NCI-H146 treated with DMSO at 0.1 percent for 48 hours (cell line): ENCODE data around the gene GABRR2.
A peak's percentile ranks its signal among the peaks of the same experiment; 100 is the strongest.

ENCODE experiments used
- DNase-seq: peaks from one replicate; lab custom pipeline; 2025; ENCODE audit not compliant: unreplicated experiment; lab: John Stamatoyannopoulos, UW

GABRR2 gene

DNA sequence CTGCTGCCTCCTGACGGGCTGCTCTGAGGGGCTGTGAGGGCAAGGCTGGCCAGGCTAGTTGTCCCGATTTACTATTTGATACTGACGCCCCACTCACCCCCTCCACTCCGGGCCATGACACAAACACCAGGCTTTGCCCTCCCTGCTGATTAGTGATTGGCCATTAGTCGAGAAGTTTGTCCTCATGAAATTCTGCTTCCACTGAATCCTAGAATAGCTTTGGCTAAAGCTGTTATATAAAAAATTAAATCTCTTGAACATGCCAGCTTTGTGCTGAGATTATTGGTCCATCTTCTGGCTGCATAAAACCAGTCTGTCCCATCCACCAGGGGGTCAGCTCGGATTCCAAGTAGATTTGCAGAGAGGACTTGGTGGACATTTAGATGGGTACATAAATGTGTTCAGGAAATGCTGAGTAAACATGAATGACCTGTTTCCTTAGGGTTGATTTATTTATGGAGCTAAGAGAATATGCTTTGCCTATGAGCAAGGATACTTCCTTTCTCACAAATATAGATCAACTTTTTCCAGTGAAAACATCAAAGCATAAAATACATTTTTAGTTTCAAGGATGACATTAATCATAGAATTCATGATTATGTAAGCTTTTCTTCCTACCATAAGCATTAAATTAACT is at the start of gene GABRR2:
Gene GABRR2, minus strand, starts transcription at position 51 of the 637 bp plus-strand sequence. CDS start 134 bp downstream, outside the sequence.
- no peak for DNase-seq

DNA sequence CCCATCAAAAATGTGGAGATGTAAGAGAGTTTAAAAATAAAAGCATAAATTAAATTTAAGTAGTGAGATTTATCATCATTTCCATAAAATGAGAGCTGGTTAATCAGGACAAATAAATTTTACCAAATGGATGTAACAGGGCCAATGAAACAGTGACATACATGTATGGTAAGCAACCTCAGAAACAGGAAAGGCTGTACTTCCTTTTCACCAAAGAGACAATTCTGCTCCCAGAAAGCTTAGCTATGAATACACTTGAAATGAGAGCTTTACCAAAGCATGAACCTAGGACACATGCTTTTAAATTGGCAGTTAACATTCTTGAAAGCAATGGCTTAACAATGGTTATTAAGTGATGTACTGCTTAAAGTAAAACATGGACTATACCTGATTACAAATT is 49.5 kb upstream of the GABRR2 start:
- no peak for DNase-seq

DNA sequence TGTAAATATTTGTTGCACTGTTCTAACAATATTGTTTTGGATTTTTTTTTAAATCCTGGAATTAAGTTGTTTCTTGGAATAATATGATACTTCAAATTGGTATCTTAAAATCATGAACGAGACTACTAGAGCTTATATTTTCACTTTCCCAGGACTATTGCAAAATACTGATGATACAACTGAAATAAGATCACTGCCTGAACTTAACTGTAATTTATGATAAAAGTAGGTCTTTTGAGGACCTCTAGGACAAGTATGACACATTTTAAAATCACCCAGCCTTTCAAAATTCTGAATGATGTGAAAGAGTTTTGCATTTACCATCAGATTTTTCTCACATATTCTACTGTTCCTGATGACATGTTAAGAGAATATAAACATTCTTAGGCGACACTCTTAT is 46.1 kb upstream of the GABRR2 start:
- DNase-seq, result no peak

DNA sequence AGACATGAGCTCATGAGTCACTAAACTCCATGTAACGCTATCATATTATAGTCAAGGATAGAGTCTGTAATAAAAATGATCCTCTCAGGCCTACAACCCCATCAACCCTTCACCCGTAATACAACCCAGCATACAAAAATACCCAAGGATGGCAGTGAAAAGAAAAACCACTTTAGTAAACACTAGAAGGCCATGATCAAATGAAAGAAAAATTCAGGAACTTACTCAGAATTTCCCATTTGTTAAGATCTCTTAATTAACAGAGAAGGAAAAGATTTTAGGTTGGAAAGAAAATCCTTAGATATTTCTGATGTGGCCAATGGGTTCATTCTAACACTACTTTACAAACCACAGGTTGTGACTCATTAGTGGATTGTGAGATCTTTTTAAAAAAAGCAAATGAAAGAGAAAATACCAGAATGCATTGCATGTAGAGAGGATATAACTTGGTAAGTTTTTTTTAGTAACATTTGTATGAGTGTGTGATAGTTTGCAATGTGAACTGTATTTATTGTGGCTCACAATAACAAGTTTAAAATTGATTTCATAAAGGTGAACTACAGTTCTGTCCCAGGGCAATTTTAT is 45.4 kb upstream of the GABRR2 start:
- no peak for DNase-seq

DNA sequence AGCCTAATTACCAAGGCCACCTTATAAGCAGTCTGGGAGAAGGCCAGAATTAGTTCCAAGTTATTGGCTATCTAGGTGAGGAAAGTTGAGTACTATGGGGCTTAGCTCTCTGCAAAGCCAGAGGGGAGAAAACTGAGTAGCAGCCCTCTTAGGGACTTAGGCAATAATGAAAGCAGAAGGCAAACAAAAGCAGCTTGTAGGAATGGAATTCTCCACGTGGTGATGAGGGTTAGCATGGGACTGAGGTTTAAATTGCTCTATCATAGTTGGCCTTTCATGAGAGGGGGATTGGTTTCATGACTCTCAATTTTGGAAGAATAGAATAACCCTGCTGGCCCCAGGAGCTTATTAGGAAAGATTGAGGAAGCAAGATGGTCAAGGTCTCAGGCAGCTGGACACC is 44.5 kb upstream of the GABRR2 start:
- DNase-seq, result no peak

DNA sequence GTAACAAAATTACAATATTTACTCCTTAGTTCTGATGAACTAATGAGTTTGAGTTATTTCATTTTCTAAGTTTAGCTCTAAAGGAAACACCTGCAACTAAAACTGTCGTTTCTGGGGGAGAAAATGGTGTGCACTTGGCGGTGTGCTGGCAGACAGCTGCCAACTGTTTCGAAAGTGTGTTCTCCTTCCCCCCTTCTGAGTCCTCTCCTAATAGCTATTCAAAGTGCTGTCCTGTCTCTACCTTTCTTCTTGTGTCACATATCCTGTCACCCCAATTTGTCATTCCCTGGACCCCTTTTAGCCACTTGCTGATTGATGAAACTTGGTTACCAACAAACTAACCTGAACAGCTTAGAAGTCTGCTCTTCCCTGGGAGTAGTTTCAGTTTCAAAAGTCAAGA is 42.3 kb upstream of the GABRR2 start:
- DNase-seq, result no peak

DNA sequence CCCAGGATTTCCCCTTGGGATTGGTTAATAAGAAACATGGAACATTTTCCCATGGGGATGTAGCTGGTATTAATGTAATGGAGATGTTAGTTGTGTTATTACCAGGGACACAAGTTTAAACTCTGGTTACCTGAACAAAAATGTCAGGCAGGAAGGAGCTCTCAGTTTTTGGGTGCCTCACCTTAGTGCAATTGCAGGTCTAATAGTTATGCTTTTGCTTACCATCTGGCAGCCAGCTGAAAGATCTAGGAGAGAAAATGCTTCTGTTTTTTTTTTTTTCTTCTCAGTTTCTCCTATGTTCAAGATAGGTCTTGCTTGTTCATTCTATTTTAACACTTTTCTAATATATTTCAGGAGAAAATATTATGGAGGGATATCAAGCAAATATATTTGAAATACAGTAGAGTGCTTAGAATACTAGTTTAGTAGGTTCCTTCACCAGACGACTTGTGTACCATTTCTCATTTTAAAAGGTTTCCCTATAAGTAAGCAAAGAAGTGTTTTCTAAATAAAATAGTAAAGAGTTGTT is 41.6 kb upstream of the GABRR2 start:
- DNase-seq, result no peak

DNA sequence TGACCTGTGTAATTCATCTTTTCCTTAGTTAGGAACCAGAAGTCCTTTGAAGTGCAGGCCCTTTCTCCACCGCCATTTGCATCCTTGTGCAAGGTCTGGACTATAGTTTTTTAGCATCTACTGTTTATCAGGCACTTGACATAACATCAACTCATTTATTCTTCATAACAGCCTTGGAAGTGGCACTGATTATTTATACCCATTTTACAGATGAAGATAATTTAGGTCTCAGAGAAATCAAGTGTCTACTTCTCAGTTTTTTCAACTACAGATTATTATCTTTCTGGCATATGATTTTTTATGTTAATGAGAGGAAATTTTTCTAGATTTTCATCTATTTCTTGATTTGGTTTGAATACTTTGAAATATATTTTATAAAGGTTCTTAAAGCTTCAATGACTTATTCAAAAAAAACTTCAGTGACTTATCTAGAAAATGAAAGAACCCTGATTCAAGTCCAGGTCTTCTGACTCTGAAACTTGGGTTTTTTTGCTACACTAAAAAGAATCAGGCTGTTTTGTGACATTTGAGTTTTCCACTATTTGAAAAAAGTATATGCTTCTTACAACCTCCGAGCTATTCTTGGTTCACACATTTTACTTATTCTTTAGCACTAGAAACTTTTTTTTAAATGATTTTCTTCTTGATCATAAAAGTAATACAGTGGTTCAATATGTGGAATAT is 40.6 kb upstream of the GABRR2 start:
- DNase-seq, result no peak

DNA sequence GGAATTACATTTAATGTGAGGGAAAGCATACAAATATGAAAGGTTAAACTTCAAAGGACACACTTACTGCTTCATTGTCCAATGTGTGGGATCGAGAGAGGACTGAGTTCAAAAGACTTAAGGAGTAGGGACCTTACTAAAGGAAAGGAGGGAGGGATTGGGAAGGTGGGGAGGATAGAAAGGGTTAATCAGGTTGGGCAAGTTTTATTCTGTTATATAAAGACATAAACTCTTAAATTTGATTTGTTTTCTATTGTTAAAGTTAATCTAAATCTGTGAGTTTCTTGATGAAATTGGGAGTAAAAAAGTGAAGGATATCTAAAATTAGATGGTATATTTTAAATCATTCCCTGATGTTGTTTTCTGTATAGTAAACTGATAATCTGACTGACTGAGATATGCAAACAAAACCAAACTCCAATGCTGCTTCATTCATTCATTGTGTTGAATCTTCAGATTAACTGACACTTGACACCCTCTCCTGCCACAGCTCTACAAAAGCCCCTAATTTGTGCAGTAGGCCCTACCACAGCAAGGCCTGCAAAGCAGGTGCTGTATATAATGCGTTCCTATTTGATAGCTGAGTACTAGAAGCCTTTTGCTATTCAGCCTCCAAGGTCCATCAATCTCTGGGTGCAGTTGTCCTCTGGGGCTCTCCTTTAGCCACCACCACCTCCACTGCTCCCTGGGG is 38.7 kb upstream of the GABRR2 start:
- DNase-seq, result peak; percentile 77

DNA sequence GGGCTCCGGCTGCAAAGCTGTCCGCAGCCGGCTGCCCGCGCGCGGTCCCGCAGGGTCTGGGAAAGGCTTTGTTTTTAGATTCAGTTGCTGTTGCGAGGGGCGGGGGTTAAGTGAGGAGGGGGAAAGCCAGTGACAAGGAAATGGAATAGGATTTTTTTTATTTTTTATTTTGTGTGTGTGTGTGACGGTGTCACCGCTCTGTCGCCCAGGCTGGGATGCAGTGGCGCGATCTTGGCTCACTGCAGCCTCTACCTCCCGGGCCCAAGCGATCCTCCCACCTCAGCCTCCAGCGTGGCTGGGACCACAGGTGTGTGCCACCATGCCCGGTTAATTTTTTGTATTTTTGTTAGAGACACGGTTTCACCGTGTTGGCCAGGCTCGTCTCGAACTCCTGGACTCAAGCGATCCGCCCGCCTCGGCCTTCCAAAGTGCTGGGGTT is 38.0 kb upstream of the GABRR2 start:
- no peak for DNase-seq

DNA sequence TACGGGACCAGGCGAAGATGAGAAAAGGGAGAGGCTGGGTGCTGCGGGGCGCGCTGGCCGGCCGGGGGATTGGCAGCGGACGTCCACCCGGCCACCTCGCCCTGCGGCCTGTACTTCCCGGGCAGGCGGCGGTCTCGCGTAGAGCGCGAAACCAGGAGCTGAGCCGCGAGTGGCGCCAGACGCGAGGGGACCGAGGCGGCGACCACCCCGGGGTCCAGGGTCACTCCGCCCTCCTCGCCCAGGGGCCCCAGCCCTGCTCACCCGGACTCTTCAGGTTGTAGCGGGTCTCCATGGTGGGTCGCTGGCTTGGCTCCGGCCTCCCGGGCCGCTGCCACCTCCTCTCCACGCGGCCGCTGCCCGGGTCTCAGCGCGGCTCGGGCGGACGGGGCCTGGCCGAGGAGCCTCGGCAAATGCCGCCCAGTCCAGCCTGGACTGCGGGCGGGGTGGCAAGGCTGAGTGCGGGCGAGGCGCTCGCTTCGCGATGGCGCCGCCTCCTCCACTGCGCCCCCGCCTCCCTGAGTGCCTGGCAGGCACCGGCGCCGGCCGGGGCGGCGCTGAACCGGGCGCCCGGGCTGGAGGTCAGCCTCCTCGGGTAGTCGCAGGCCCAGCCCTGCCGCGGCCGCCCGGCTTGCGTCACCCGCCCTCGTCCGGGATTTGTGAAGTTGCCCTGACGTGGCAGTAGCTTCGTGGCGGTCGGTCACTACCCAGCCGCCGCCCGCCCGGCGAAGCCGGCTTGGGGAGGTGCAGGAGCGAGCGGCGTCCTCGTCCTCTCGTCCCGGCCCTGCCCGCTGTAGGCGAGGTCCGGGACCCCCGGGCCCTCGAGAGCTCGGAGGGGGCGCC is 37.4 kb upstream of the GABRR2 start, which contains the start of gene UBE2J1:
Gene UBE2J1, minus strand, starts transcription at position 445 of the 840 bp plus-strand sequence. Its CDS starts 153 bp downstream, at position 292.
- peak; percentile 64 for DNase-seq

DNA sequence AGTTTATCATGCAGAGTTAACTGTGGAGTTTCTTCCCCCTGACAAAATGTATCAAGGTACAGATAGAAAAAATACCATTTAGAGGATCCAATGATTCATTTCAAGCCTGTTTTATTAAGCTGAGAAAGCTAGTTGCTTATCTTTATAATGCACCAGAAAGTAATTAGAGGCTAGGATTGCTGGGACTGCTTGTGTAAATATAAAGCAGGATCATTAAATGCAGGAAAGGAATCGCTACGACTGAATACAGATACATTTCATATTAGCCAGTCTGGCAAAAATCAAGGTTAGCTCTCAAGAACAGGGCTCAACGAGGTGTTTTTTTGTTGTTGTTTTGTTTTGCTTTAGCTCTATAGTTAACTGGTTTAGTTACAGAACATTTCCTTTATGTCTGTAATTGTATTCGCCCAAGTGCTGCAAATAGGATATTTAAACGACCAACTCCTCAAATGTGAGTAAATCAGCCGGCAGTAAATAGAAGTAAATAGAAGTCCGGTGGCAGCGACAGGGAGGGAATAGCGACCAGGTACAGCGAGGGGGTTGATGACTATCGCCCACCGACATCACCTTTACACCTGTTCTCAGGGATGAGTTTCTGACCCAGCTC is 36.7 kb upstream of the GABRR2 start:
- peak; percentile 17 for DNase-seq

DNA sequence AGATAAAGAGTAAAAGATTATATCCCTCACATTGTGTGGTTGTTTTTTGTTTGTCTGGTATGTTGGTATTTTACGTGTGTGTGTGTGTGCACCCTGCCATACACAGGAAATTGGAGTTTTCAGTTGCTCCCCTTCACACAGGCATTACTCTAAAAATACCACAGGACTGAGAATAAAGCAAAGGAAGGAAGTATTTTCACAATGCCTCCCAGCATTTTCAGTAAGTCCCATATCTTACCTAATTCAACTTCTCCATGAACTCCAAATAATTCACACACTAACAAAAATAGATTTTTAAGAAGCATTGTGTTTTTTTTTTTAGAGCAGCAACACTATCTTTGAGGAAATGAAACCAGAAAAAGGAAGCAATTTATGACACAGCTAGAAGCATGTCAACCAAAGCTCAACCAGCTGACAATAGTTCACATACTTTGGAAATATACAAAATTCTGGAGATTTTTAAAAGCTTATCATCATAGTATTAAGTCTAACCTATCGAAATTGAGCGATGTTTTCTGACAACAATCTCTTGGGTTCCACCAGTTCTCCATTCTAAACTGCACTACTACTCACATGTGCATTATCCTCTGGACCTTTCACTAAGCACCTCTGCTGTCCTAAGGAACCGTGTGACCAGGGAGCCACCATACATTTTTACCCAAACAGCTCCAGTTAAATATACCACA is 35.3 kb upstream of the GABRR2 start:
- DNase-seq, result peak; percentile 3

DNA sequence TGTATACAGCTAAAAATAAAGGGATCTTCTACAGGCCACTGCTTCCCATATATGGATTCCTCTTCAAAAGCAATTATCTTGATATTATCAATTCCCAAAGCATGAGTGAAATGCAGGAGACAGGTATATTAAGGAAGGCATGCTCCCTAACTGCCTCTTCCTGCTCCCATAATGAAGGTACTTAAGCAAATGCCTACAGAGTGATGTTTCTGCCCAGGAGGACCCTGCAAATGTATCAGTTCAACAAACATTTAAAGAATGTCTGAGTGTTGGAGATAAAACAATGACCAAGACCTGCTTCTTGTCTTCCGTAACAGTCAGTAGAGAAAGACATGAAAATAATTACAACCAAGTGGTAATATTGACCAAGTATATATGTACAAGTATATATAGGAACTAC is 33.3 kb upstream of the GABRR2 start:
- DNase-seq, result no peak

DNA sequence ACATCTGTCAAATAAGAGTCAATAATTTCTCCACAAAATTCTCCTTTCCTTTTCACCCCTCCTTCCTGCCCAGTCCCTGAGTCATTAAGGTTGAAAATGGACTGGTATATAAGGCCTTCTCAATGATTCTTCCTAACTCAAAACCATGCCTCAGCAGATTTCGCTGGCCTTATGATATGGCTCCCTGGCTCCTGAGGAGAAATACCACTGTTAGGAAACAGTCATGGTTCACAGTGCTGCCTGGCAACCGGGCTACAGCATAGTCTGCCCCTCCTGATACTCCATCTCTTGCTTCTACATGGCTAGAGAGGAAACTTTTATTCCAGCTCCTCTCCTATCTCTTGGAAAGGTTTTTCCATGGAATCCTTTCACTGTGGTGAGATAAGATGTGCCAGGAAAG is 32.7 kb upstream of the GABRR2 start:
- DNase-seq, result no peak

DNA sequence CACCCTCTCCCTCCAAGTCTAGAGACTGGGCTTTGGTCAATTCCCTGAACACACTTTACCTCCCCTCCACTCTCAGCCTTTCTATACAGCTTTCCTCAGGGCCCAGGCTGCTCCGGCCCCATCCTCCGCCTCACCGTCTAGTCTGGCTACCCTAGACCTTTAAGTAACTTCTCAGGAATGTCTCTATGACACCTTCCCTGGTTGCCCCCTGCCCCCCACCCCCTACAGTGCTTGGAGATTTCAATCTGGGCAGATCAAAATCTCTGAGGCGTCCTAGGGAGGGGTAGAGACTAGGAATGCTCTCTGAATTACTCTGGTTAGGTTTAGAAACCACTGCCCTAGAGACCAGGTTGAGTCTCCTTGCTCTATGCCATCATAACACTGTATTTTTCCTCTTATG is 31.3 kb upstream of the GABRR2 start:
- DNase-seq, result no peak

DNA sequence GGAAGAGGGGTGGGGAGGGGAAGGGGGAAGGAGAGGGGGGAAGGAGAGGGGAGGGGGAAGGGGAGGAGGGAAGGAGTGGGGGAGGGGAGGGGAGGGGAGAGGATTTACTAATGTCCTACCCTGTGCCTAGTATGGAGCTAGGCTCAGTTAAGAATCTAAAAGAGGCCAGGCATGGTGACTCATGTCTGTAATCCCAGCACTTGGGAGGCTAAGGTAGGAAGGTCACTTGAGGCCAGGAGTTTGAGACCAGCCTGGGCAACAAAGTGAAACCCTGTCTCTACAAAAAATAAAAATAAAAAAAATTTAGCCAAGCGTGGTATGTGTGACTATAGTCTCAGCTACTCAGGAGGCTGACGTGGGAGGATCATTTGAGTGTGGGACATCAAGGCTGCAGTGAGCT is 24.5 kb upstream of the GABRR2 start:
- no peak for DNase-seq

DNA sequence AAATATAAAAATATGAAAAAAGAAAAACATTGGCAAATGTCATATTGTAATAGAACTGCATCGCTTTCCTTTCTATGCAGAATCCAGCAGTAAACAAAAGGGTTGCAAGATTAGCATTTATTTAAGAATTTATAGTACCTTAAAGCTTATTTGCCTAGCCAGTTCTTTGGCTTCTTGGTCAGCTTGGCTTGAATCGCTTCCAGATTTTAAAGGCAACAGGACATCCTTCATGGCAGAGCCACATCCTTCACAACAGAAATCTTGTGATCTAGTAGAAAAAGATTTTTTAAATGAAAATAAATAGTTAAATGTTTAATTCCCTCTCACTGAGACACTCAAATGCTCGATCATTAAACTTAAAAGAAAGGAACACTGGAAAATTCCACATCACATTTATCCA is 20.1 kb upstream of the GABRR2 start:
- no peak for DNase-seq

DNA sequence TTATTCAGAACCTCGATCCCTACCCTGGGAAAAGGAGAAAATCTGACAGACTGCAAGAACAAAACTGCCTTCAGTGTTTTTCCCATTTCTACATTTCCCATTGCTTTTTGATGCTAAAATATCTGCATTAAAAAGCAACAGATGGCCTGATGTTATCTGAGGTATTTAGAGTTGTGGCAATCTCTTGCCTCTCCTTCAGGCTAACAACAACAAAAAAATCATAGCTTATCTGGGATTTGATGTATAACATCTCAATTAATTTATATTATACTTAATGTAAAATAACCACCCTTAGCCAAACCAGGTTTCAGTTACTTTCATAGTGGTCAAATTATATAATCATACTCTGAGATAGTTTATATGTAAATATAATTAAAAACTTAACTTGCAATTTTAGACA is 15.8 kb upstream of the GABRR2 start:
- no peak for DNase-seq

DNA sequence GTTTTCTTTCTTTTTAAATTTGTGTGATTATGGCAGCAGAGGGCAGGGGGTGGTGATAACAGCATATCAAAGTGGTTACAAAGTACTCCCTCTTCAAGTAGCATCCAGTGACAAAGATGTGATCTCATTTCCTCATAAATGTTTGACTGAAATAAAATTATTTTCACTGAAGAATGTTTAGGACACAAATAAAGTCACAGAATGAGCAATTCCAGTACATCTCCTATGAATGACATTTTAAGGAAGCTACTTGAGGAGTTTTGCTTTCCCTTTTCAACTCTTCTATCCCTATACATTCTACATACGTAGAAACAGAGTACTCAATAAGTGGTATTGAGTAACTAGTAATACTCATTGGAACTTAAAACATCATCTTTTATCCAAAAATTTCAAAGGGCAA is 13.9 kb upstream of the GABRR2 start:
- no peak for DNase-seq
